Measurements from ENCODE around the gene ZC3H10. TPM values are rescaled to one million over a fixed set of nuclear protein-coding genes. Genes with fewer than 3 reads are reported as not detected.

The ZC3H10 gene
- total RNA-seq, 6 experiments from 2014 or later: 1.7 to 5.4 (median 3.2) TPM

DNA sequence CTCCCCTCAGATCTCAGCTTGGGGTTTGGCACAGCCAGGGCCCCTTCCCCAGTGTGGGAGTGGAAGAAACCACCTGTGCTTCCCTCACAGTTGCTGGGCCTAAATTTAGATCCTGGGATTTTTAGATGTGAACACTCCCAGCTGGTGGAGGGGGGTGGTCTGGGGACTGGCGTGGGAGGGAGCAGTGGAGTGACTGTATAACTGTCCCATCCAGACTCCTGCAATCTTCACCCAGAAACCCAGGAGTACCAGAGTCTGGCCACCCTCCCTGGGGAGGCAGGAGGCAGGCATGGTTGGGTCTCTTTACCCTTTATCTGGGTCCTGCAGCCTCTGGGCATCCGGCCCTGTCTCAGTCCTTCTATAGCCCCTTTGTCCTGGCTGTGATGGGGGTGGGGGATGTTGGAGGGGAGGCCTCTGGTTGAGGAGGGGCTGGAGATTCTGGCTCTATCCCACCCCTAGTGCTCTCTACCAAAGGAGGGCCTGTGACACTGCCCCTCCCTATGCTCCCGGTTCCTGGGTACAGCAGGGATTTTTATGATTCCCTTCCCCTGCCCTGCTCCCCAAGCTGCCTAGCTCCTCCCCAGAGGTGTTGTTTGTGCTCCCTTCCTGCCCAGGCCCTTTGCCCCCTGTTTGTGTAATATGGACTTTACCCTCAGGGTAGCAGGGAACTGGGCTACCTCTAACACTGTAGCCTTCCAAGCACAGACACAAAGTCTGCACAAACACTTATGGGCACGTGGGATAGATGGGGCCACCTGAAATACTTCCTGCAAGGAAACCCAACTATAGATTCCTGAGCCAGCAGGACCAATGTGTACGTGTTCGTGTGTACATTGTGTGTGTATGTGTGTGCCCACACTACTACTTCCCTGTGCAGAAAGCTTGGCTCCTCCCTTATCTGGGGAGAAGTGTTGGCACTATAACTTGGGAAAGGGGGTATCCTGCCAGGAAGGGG lies 36.4 kb upstream of the ZC3H10 start:
- intact Hi-C loops (cut with DNase I): no loop called here
- 6% methylated on average over 4 of the region's 6 CpGs for WGBS (ENCODE audit: insufficient coverage, low coverage, low lambda C conversion rate, missing lambda C conversion rate)
- Histone ChIP-seq H3K27me3 (no peaks in the 10 kb centered on the region), H3K36me3 (peaks cover 0 to 35% (median 17%) of the 10 kb centered on the region in 4 donors), H3K4me1 (peaks cover 0 to 53% (median 17%) of the 10 kb centered on the region in 4 donors), H3K9me3 (no peaks in the 10 kb centered on the region), H3K27ac (peak overlapping the region; percentile 91 to 99 (median 93)), H3K4me3 (peak overlapping the region; percentile 82 to 92 (median 90))
- ATAC-seq: peak; percentile 51 to 70 (median 59)
- peak; percentile 68 to 94 (median 83) for DNase-seq
- peak; percentile 85 for TF ChIP-seq POLR2A (IDR thresholded peaks at IDR 0.05)
- TF ChIP-seq, protein P1, sequence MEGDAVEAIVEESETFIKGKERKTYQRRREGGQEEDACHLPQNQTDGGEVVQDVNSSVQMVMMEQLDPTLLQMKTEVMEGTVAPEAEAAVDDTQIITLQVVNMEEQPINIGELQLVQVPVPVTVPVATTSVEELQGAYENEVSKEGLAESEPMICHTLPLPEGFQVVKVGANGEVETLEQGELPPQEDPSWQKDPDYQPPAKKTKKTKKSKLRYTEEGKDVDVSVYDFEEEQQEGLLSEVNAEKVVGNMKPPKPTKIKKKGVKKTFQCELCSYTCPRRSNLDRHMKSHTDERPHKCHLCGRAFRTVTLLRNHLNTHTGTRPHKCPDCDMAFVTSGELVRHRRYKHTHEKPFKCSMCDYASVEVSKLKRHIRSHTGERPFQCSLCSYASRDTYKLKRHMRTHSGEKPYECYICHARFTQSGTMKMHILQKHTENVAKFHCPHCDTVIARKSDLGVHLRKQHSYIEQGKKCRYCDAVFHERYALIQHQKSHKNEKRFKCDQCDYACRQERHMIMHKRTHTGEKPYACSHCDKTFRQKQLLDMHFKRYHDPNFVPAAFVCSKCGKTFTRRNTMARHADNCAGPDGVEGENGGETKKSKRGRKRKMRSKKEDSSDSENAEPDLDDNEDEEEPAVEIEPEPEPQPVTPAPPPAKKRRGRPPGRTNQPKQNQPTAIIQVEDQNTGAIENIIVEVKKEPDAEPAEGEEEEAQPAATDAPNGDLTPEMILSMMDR (IDR thresholded peaks at IDR 0.05): no peak

DNA sequence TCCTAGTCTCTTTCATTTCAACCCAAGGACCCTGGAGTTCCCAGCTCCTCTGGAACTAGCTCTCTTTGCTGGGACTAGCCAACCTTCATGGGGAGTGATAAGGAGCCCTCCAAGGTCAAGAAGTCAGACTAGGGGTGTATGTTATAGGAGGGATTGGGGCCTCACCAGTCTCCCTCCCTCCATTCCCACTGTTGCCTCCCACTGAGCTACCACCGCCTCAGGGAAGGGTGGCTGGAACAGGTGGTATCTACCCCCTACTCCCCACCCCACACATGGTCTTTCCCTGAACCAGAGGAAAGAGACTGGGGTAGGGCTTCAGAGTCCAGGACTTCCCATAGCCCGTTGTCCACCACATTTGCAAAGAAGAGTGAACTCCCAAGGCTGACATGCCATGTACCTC lies 35.7 kb upstream of the ZC3H10 start:
- Histone ChIP-seq H3K4me3 (peak overlapping the region; percentile 82 to 92 (median 90)), H3K27ac (peak overlapping the region; percentile 91 to 99 (median 93)), H3K4me1 (peaks cover 0 to 59% (median 21%) of the 10 kb centered on the region in 4 donors), H3K27me3 (no peaks in the 10 kb centered on the region), H3K36me3 (peaks cover 0 to 40% (median 19%) of the 10 kb centered on the region in 4 donors), H3K9me3 (no peaks in the 10 kb centered on the region)
- DNase-seq (no peak), ATAC-seq (no peak)
- intact Hi-C loops (cut with DNase I): no loop called here
- WGBS (ENCODE audit: insufficient coverage, low coverage, low lambda C conversion rate, missing lambda C conversion rate): 10% methylated on average over 1 of the region's 2 CpGs
- TF ChIP-seq, protein P1 (IDR thresholded peaks at IDR 0.05): no peak
- no peak for TF ChIP-seq POLR2A (IDR thresholded peaks at IDR 0.05)

DNA sequence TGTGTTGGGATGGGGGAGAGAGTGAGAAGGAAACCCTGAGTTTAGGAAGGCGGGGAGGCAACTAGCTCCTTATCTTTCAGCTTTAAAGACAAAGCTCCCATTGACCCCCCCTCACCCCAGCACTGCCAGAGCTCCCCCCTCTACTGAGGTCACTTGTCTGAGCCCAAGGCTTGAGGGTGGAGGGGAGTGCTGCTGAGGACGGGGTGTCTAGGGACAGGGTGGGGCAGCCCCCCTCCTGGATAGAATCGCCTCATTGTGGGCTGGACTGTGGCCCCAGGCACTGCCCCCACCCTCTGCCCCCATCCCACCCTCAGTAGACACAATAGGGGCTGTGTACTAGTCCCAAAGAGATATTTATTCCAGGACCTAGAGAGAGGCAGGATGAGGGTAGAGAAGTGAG lies 35.1 kb upstream of the ZC3H10 start:
- Histone ChIP-seq H3K4me3 (peak overlapping the region in 2 of 3 donors; percentile 90 to 92), H3K27me3 (no peaks in the 10 kb centered on the region), H3K4me1 (peaks cover 0 to 60% (median 22%) of the 10 kb centered on the region in 4 donors), H3K27ac (peak overlapping the region in 2 of 3 donors; percentile 93 to 99), H3K9me3 (no peaks in the 10 kb centered on the region), H3K36me3 (peaks cover 0 to 46% (median 22%) of the 10 kb centered on the region in 4 donors)
- intact Hi-C loops (cut with DNase I): no loop called here
- 31% methylated on average over 3 of the region's 3 CpGs for WGBS (ENCODE audit: insufficient coverage, low coverage, low lambda C conversion rate, missing lambda C conversion rate)
- TF ChIP-seq, protein P1 (IDR thresholded peaks at IDR 0.05): no peak
- TF ChIP-seq POLR2A (IDR thresholded peaks at IDR 0.05): no peak
- no peak for DNase-seq
- ATAC-seq: no peak

DNA sequence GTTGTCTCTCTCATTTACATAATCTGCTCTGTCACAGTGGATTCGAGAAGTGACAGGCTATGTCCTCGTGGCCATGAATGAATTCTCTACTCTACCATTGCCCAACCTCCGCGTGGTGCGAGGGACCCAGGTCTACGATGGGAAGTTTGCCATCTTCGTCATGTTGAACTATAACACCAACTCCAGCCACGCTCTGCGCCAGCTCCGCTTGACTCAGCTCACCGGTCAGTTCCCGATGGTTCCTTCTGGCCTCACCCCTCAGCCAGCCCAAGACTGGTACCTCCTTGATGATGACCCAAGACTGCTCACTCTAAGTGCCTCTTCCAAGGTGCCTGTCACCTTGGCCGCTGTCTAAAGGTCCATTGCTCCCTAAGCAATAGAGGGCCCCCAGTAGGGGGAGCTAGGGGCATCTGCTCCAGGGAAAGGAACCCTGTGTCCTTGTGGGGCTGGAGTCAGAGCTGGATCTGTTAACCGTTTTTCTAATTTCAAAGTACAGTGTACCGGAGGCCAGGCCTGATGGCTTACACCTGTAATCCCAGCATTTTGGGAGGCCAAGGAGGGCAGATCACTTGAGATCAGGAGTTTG lies 33.0 kb upstream of the ZC3H10 start:
- DNase-seq (peak in 2 of 3 donors; percentile 54 to 68), ATAC-seq (peak in 1 of 4 donors; percentile 2)
- Histone ChIP-seq H3K27me3 (no peaks in the 10 kb centered on the region), H3K4me1 (peaks cover 0 to 52% (median 22%) of the 10 kb centered on the region in 4 donors), H3K4me3 (no peak overlapping the region), H3K36me3 (peaks cover 0 to 67% (median 33%) of the 10 kb centered on the region in 4 donors), H3K27ac (peak overlapping the region; percentile 36 to 47 (median 40)), H3K9me3 (no peaks in the 10 kb centered on the region)
- TF ChIP-seq, protein P1 (IDR thresholded peaks at IDR 0.05): peak; percentile 16 to 35 (median 23)
- no peak for TF ChIP-seq POLR2A (IDR thresholded peaks at IDR 0.05)
- intact Hi-C loops (cut with DNase I): no loop called here
- WGBS (ENCODE audit: insufficient coverage, low coverage, low lambda C conversion rate, missing lambda C conversion rate): 74% methylated on average over 9 of the region's 15 CpGs
